Stimulated activated CD8-positive, alpha-beta memory T cell treated with anti-CD3 and anti-CD28 coated beads, Interleukin-4, amount 100 ng/mL, for 4 hours (primary cell): Measurements from ENCODE around the gene PHTF2.
"Not testable (repeated sequence)": the region's sequence is repeated elsewhere in the genome, so short reads cannot be mapped to it uniquely, and the experiment has no call there.

Experiments used
- DNase-seq, 2 donors: peaks; one replicate each; pipeline ENCODE4 v3.0.0-alpha.2; 2020; ENCODE audit warnings: low read depth in 2 of 2, low spot score in 1 of 2

Gene PHTF2

DNA sequence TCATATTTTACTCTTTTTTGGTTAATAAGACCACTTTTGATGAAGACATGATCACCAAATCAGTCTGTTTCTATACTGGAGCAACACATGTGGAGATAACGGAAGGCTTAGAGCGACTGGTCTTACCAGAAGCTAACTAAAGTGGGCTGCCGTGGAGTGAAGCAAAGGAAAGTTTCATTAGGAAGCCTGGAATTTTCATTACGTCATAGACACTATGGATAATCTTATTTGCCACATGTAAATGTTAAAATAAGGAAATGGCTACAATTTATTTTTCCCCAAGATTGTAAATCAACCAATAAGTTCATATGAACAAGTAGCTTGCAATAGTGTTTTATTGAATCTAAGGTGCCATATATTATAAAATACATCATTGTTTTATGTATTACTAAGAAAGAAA is 185.4 kb downstream of the PHTF2 start:
- DNase-seq: no peak

DNA sequence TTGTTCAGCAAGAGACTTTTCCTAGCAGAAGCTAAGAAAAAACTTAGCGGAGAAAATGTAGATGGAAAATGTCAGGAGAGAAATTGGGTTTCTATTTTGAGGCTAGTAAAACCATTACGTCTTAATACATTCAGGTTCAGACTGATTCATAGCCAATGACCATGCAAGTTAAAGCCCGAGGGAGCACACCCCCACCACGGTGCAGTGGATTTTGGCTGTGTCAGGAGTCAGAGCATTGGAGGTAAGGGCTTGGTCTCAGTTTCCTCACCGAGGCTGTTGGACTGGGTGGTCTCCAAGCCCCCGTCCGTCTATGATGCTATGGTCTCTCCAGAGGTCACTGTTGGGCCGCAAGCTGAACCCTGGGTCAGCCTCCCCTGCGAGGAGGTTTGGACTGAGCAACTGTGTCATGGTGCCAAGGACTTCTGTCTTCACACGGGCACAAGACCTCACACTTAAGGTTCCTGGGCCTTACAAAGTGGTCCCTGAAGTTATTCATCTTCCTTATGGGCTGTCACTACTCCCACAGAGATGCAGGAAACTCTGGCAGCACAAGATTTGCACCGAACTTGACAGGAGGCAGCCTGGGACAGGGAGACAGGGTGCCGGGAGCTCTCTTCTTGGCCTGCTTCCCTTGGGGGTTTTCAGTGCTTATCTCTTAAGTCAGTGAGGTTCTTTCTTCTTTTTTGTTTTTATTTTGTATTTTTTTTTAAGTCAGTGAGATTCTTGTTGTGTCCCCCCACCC is 186.8 kb downstream of the PHTF2 start:
- DNase-seq: no peak

DNA sequence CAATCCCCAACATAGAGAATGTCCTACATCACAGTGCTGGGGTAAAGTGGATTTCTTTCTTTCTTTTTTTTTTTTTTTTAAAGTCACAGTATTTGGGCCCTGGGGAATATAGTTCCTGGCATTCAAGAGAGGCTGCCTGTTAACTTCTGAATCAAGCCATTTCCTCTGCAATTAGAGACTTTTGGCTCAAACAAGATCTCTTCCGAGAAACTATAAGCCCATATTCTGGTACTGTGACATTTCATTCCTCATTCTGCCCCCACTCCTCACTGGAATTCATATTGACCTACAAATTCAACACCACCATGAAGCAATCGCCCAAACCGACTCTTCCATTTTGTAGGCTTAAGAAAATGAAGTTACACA is 187.4 kb downstream of the PHTF2 start:
- no peak for DNase-seq

DNA sequence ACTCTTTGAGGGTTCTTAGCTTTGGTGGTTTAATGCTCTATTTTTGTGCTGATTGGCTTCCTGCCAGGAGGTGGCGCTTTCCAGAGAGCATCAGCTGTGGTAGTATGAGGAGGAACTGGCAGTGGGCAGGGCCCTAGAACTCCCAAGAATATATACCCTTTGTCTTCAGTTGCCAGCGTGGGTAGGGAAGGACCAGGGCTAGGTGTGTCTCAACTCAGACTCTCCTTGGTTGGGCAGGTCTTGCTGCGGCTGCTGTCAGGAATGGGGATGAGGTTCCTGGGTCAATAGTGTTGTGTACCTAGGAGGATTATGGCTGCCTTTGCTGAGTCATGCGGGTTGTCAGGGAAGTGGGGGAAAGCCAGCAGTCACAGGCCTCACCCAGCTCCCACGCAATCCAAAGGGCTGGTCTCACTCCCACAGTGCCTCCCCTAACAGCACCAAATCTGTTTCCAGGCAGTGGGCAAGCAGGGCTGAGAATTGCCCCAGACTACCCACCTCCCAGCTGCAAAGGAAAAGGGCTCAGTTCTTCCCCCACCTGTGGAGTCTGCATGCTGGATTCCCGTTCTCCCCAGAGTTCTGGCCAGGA is 191.5 kb downstream of the PHTF2 start:
- DNase-seq: no peak

DNA sequence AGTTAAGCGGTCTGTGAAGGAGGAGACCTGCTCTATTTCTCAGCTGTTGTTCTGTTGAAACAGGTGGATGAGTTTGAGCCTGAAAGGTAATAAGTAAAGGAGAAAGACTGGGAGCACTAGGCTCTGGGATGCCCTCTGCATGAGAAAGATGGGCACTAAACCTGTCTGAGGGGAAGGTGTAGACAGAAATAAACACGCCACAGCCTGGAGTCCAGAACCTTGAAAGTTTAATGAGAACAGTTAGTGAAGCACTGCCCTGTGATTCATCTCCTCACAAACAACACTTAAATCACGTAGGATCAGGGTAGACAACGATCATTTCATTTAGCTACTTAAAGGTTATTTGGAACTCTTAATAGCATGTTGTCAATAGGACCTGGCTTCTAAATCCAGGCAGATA is 193.1 kb downstream of the PHTF2 start:
- DNase-seq: no peak

DNA sequence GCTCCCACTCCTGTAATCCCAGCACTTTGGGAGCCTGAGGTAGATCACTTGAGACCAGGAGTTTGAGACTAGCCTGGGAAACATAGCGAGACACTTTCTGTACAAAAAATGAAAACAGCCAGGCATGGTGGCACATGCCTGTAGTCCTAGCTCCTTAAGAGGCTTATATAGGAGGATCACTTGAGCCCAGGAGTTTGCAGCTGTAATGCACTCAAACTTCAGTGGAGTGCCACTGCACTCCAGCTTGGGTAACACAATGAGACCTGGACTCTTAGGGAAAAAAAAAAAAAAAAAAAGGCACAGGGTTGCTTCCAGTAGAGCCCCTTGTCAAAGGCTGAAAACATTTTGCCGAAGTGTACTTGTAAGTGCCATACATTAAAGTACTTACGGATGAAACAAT is 195.3 kb downstream of the PHTF2 start:
- no peak for DNase-seq

DNA sequence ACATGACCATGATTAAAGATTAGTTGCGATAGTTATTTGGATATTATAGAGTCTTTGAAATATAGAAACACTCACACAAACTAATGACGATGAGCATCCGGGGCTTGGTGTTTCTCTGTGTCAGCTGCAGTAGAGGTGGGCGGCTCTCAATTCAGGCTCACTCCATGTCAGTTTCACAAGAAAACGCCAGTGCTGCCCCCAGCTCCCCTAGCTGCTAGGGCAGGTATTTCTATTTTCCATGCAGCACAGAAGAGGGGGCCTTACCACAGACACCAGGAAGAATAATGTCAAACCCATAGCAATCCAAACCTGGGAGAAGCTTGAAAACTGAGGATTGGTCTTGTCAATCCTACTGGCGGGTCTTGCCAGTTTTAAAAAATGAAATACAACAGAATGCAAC is 197.1 kb downstream of the PHTF2 start:
- no peak for DNase-seq

DNA sequence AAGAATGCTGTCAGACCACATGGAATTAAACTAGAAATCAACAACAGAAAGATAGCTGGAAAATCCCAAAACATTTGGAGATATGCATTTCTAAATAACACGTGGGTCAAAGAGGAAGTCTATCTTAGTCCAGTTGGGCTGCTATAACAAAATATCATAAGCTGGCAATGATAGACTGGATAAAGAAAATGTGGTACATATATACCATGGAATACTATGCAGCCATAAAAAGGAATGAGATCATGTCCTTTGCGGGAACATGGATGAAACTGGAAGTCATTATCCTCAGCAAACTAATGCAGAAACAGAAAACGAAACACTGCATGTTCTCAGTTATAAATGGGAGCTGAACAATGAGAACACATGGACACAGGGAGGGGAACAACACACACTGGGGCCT is 200.6 kb downstream of the PHTF2 start:
- DNase-seq: not testable (repeated sequence)

DNA sequence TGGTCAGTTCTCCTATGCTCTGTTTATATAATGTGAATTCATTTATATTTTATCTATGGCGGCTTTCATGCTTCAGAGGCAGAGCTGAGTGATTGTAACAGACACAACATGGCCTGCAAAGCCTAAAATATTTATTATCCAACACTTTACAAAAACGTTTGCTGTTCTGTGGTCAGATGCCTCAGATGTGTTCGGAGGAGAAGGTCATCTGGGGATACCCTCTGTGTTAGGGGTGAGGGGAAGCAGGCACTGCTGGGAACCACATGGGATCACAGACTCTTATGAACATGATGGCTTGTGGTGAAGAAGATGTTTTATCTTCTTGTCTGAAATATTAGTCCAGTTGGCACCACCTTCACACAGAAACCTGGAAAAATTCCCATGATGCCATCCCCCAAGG is 203.4 kb downstream of the PHTF2 start:
- no peak for DNase-seq

DNA sequence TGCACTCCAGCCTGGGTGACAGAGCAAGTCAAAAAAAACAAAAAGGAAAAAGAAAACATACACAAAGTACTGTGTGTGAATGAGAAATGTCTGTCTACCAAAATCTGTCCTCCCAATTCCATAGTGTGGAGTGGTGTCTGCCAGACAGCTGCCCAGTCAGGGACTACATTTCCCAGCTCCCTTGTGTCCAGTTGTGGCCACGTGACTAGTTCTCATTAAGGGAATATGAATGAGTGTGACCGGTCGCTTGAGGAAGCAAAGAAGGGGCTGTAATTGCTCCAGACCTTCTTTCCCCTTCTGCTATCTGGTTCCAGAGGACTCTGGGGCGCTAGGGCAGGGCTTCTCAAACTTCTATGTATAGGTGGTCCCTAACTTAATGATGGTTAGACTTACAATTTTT is 204.1 kb downstream of the PHTF2 start:
- no peak for DNase-seq

DNA sequence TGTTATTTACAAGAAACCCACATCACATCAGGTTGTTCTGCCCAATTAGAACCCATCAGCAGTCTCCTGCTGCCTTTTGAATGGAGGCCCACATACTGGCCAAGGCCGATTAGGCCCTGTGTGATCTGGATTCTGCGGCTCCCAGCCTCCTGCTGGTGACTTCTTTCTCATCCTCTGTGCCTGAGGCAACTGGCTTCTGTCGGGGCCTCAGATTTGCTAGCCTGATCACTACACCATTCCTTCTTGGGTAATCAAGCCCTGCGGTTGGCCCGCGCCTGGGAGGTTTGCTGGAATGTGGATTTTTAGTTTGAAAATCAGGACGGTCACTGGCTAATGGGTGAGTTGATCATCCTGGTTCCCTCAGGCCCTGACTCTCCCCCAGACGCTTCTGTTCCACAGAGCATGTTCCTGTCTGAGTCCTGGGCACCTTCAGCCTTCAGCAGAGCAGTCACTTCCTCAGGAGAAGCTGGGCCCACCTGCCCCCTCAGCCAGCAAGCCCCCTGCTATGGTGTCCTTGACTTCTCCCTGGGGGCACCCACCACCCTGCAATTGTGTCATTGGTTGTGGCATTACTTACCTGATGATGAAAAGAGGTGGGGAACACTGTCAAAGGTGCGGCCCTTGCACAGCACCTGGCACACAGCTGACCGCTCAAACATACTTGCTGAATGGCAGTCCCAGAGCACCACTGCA is 207.6 kb downstream of the PHTF2 start:
- DNase-seq: no peak
